Measurements from ENCODE around the gene ZP1.

ZP1 gene

DNA sequence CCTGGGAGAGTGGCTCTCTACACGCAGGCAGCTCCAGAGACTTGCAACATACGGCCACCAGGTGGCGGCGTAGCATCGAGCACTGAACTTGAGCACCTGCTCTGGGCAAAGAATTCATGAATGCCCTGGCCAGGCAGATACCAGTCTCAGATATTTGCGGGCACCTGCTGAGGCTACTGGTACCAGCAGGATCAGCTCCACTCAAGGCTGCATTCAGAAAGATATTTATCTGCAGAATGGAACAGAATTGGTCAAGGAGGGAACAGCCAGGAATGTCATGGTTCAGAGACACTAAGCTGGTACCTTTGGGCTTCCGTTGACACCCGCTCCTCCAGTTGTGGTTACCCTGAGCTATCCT is 36.2 kb upstream of the ZP1 start:
- TF ChIP-seq, protein P1, sequence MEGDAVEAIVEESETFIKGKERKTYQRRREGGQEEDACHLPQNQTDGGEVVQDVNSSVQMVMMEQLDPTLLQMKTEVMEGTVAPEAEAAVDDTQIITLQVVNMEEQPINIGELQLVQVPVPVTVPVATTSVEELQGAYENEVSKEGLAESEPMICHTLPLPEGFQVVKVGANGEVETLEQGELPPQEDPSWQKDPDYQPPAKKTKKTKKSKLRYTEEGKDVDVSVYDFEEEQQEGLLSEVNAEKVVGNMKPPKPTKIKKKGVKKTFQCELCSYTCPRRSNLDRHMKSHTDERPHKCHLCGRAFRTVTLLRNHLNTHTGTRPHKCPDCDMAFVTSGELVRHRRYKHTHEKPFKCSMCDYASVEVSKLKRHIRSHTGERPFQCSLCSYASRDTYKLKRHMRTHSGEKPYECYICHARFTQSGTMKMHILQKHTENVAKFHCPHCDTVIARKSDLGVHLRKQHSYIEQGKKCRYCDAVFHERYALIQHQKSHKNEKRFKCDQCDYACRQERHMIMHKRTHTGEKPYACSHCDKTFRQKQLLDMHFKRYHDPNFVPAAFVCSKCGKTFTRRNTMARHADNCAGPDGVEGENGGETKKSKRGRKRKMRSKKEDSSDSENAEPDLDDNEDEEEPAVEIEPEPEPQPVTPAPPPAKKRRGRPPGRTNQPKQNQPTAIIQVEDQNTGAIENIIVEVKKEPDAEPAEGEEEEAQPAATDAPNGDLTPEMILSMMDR (IDR thresholded peaks at IDR 0.05; ENCODE audit: insufficient read depth, missing control alignments) = peak; percentile 98
- DNase-seq (ENCODE audit: insufficient read length, low spot score) (peak; percentile 70), FAIRE-seq (no peak)

DNA sequence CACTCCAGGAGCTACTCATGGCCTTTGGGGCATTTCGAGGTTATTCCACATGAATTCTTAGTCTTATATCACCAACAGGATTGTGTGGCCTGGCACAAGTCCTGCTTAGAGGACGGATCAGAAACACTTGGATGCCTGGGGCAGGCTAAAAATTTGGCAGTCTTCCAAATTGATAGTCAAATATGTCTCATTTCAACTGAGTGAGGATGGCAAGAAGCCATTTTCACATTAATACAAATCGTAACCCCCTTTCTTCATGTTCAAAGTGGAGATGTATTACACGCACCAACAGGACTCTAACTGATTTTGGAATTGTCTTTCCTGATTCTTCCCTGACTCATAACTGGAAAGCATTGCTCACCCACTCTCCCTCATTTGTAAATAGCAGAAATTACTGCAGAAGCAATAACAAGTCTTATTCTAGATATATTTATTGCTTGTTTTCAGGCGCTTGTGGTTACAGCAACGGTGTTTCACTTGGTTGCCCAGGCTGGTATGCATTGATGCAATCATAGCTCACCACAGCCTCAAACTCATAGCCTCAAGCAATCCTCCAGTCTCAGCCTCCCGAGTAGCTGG is 35.8 kb upstream of the ZP1 start:
- FAIRE-seq = no peak
- TF ChIP-seq, protein P1 (IDR thresholded peaks at IDR 0.05; ENCODE audit: insufficient read depth, missing control alignments) = no peak
- no peak for DNase-seq (ENCODE audit: insufficient read length, low spot score)

DNA sequence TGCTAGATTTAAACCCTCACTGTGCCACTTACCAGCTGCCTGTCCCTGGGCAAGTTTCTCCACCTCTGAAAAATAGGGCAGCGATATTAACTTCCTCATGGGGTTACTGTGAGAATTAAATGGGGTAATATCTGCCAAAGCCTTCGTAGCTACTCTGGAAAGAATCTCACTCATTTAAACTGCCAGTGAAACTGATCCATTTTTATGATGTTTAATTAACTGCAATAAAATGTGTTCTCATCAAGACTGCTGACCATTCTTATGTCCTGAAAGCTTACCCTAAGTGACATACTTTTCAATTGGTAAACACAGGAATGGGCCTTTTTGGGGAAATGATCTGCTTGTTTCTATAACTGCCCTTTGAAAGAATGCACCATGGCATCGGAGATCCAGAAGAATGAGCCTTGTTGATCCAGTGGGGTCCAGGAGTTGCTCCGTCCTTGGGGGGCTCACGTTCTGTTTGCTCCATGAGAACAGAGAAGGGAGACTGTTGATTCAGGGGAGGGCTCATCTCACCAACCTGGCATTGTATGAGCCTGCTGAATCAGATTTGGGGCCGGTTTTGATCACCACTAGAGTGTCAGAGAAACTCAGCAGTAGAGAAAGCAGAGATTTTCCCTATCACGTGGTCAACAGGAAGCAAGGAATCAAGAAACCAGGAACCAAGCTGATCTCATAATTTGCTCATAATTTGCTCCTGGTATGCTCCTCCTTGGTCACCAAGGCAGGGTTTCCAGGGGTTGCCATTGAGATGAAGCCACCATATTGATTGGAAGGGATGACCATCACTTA is 32.4 kb upstream of the ZP1 start:
- TF ChIP-seq, protein P1 (IDR thresholded peaks at IDR 0.05; ENCODE audit: insufficient read depth, missing control alignments) = no peak
- no peak for DNase-seq (ENCODE audit: insufficient read length, low spot score)
- FAIRE-seq = no peak

DNA sequence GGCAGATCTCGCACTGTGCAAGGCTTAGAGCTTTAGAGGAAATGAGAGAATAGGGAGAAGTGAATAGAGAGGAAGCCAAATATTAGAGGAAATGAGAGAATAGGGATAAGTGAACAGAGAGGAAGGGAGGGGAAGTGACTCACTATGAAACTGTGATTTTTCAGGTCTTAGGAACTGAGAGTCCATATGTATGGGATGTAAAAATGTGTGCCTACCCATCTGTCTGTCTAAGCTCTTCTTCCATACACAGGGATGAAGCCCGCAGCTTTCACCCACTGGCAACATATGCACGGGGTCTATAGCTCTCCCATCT is 31.9 kb upstream of the ZP1 start:
- DNase-seq (ENCODE audit: insufficient read length, low spot score) (no peak), FAIRE-seq (no peak)
- TF ChIP-seq, protein P1 (IDR thresholded peaks at IDR 0.05; ENCODE audit: insufficient read depth, missing control alignments) = no peak

DNA sequence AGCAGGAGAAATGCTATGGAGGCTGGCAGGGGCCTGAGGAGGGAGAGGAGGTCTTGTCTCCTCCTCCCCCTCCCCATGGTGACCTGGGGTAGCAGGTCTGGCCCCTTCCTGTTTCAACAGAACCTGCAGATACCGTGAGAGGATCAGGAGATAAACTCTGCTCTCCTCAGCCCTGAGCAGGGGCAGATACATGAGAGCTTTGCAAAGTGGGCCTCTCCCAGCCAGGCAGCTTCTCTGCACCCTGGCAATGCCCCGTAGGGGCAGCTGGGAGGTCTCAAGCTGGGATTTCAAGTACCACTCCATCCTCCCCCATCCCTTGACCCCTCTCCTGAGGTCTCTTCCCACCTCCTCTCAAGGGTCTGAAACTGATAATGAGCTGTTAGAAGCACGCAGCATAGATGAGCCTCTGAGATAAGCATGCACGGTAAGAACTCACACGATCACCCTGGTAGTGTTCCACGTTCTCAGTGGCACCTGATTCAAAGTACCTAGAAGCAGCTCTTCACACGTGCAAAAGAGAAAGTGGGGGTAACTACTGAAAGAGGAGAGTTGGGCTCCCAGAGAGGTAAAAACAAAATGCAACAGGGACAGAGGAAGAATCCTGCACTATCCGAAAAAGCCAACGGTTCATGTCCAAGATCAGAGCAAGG is 30.4 kb upstream of the ZP1 start:
- FAIRE-seq (no peak), DNase-seq (ENCODE audit: insufficient read length, low spot score) (no peak)
- TF ChIP-seq, protein P1 (IDR thresholded peaks at IDR 0.05; ENCODE audit: insufficient read depth, missing control alignments) = no peak

DNA sequence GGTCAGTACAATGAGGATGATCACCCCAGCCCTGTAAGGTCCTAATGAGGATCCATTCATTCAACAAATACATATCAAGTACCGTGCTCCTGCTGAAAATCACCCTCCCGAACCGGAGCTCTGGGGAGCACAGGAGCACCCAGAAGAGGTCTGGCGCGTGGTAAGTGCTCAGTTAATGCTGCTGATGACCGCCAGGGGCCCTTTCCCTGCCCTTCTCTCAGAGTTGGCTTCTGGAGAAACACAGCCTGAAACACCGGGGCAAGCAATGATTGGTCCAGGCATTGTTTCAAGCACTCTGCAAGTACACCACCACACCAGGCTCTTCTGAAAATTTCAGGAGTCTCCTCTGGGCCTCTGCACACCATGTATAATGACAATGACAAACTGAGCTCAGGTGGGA is 29.2 kb upstream of the ZP1 start:
- DNase-seq (ENCODE audit: insufficient read length, low spot score) (no peak), FAIRE-seq (no peak)
- TF ChIP-seq, protein P1 (IDR thresholded peaks at IDR 0.05; ENCODE audit: insufficient read depth, missing control alignments) = no peak
